PC-9 (cell line): ENCODE results near the gene ABCC3. TPM values are rescaled to one million over a fixed set of nuclear protein-coding genes. Genes with fewer than 3 reads are reported as not detected.
A peak's percentile ranks its signal among the peaks of the same experiment; 100 is the strongest.

Experiments
- BruUV-seq: library from RNA; stranded (reverse); fragments of 400-500 nt; replicated peaks from 2 replicates; lab custom pipeline; 2021; lab: Mats Ljungman, UMichigan
- CTCF ChIA-PET: fragments of 300-600 bp; sonication (Branson Sonifier 250); formaldehyde crosslinking; loops from one replicate; lab custom pipeline; 2022; ENCODE audit warnings: antibody characterized with exemption; lab: Charles Lee
- POLR2A ChIA-PET: fragments of 300-600 bp; sonication (Branson Sonifier 250); formaldehyde crosslinking; loops from one replicate; lab custom pipeline; 2022; ENCODE audit warnings: antibody characterized with exemption; ENCODE audit not compliant: unreplicated experiment; lab: Charles Lee
- DNase-seq, 2 experiments: peaks; one replicate each; pipeline versions ENCODE4 v3.0.0 to v3.0.0-alpha.2; 2015 to 2022; ENCODE audit warnings: mixed read lengths in 1 of 2
- H2AFZ ChIP-seq: fragments of 200-600 bp; sonication (generic); 2 replicates; pipeline ENCODE4 v1.8.1; 2017; ENCODE audit warnings: antibody characterized with exemption
- H3F3A ChIP-seq: fragments of 200-600 bp; sonication (generic); 2 replicates; pipeline ENCODE4 v1.8.1; 2017; ENCODE audit warnings: antibody characterized with exemption, mild to moderate bottlenecking, low read depth; ENCODE audit not compliant: insufficient read depth
- H3K27ac ChIP-seq: fragments of 200-600 bp; sonication (generic); 2 replicates; pipeline ENCODE4 v1.6.1; 2016; ENCODE audit warnings: mixed run types
- H3K27me3 ChIP-seq: fragments of 200-600 bp; sonication (generic); 2 replicates; pipeline ENCODE4 v1.6.1; 2016; ENCODE audit warnings: low read depth, mixed run types; ENCODE audit not compliant: insufficient read depth
- H3K36me3 ChIP-seq: fragments of 200-600 bp; sonication (generic); 2 replicates; pipeline ENCODE4 v1.6.1; 2016; ENCODE audit warnings: low read depth, mixed run types
- H3K4me1 ChIP-seq: fragments of 200-600 bp; sonication (generic); replicated peaks from 2 replicates; pipeline ENCODE4 v1.6.1; 2016; ENCODE audit warnings: mixed run types; ENCODE audit not compliant: insufficient read depth
- H3K4me2 ChIP-seq: fragments of 200-600 bp; sonication (generic); 2 replicates; pipeline ENCODE4 v1.6.1; 2017; ENCODE audit warnings: mixed run types
- H3K4me3 ChIP-seq: fragments of 200-600 bp; sonication (generic); 2 replicates; pipeline ENCODE4 v1.6.1; 2016; ENCODE audit warnings: mixed run types
- H3K79me2 ChIP-seq: fragments of 200-600 bp; sonication (generic); 2 replicates; pipeline ENCODE4 v1.6.1; 2017; ENCODE audit warnings: low read depth, mixed run types
- H3K9me2 ChIP-seq: fragments of 200-600 bp; sonication (generic); 2 replicates; pipeline ENCODE4 v1.8.1; 2017; ENCODE audit warnings: mild to moderate bottlenecking; ENCODE audit not compliant: insufficient read depth
- H3K9me3 ChIP-seq: fragments of 200-600 bp; sonication (generic); 2 replicates; pipeline ENCODE4 v1.8.1; 2016; ENCODE audit warnings: low read depth; ENCODE audit not compliant: insufficient read depth
- H4K20me1 ChIP-seq: fragments of 200-600 bp; sonication (generic); 2 replicates; pipeline ENCODE4 v1.8.1; 2017; ENCODE audit not compliant: insufficient read depth
- EZH2 ChIP-seq: fragments of 200-600 bp; sonication (generic); IDR thresholded peaks from 2 replicates; pipeline ENCODE4 v1.8.0; 2017; ENCODE audit warnings: antibody characterized with exemption, low read depth
- intact Hi-C: fragments of 100-400 bp; cut with micrococcal nuclease; formaldehyde crosslinking; loops from one replicate; pipeline ENCODE4 v1.10.0; 2022; ENCODE audit not compliant: unreplicated experiment
- total RNA-seq: library from RNA; stranded (reverse); gene quantifications from 2 replicates; pipeline ENCODE4 v1.2.3, GENCODE V29; 2021
- TF ChIP-seq, protein P1 (sequence below): fragments of 200-600 bp; sonication (generic); conservative IDR thresholded peaks from 2 replicates; pipeline ENCODE4 v1.6.1; 2017; ENCODE audit warnings: mixed run types, antibody characterized with exemption, mild to moderate bottlenecking, moderate library complexity

Gene ABCC3
- total RNA-seq, 1 experiment from 2014 or later, result 221 TPM

DNA sequence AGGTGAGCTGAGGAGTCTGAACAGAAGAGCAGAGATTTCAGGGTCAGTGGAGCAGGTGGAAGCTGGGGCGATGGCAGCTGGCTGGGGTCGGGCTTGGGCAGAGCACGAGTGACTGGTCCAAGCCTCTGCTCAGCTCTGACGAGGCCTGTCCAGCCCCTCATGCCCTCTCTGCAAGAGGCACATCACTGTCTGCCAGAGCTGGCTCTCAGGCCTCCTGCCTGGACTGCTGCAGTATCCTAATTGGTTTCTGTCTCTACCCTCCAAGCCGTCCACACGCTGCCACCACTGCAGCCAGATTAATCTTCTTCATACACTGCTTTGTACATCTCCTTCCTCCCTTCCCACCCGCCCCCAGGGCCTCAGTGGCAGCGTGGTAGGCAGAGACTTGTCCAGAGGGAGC is 48.8 kb upstream of the ABCC3 start:
- no peak overlapping the region for H3K27ac ChIP-seq
- no peaks in the 10 kb centered on the region for H3K36me3 ChIP-seq
- H3K79me2 ChIP-seq, result no peaks in the 10 kb centered on the region
- H3K27me3 ChIP-seq, result peaks cover 11% of the 10 kb centered on the region; the same call in 1 of the 2 replicates
- intact Hi-C loops, result no loop called here
- no peak overlapping the region for H3K4me3 ChIP-seq
- BruUV-seq, result no TSS peak
- DNase-seq, result no peak
- no peaks in the 10 kb centered on the region for H4K20me1 ChIP-seq
- no peaks in the 10 kb centered on the region for H3K9me3 ChIP-seq
- ChIA-PET POLR2A (no interaction called here), CTCF (no interaction called here)
- TF ChIP-seq, protein P1, sequence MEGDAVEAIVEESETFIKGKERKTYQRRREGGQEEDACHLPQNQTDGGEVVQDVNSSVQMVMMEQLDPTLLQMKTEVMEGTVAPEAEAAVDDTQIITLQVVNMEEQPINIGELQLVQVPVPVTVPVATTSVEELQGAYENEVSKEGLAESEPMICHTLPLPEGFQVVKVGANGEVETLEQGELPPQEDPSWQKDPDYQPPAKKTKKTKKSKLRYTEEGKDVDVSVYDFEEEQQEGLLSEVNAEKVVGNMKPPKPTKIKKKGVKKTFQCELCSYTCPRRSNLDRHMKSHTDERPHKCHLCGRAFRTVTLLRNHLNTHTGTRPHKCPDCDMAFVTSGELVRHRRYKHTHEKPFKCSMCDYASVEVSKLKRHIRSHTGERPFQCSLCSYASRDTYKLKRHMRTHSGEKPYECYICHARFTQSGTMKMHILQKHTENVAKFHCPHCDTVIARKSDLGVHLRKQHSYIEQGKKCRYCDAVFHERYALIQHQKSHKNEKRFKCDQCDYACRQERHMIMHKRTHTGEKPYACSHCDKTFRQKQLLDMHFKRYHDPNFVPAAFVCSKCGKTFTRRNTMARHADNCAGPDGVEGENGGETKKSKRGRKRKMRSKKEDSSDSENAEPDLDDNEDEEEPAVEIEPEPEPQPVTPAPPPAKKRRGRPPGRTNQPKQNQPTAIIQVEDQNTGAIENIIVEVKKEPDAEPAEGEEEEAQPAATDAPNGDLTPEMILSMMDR, result no peak
- no peak for TF ChIP-seq EZH2
- peak overlapping the region; percentile 14; the same call in 1 of the 2 replicates for H3K4me2 ChIP-seq
- H2AFZ ChIP-seq, result no peak overlapping the region
- H3K4me1 ChIP-seq, result peaks cover 10% of the 10 kb centered on the region
- H3F3A ChIP-seq, result no peaks in the 10 kb centered on the region
- H3K9me2 ChIP-seq, result no peaks in the 10 kb centered on the region

DNA sequence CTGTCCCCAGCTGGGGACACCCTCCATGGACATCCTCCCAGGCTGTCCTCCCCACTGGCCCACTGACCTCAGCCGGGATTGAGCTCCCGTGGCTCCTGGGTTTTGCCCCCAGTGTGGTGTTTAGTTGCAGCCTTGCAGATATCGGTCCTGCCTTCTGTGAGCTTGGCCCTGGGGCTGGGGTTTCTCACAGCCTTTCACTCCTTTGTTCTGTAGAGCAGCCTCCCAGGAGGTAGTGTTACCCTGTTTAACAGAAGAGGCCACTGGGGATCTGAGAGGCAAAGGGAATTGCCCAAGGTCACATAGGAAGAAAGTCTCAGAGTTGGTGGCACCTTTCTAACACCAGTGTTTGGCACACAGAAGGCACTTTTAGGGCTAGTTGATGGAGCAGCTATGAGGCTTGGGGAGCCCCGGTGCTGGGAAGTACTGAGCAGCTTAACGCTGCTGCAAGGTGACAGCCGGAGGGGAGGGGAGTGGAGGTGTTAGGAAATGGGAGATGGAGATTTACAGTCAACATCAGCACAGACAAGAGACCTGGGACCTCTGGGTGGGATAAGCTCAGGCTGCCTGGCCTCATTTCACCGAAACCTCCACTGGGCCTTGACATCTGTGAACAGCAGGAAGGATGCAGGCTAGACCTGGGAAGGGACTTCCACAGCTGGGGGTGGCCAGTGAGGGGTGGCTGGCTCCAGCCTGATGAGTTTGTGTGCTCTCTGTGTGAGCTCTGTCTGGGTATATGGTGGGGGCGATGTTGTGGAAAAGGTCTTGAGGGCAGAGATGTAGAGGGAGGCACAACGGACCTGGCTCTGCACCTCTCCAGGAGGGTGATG is 48.0 kb upstream of the ABCC3 start:
- no TSS peak for BruUV-seq
- Histone ChIP-seq H3K27ac (no peak overlapping the region), H3K4me3 (no peak overlapping the region), H3K27me3 (peaks cover 11% of the 10 kb centered on the region; the same call in 1 of the 2 replicates), H3K9me2 (no peaks in the 10 kb centered on the region), H3K36me3 (no peaks in the 10 kb centered on the region), H3K4me2 (no peak overlapping the region), H3K79me2 (no peaks in the 10 kb centered on the region), H4K20me1 (no peaks in the 10 kb centered on the region), H3K4me1 (peaks cover 10% of the 10 kb centered on the region), H3F3A (no peaks in the 10 kb centered on the region), H2AFZ (no peak overlapping the region), H3K9me3 (no peaks in the 10 kb centered on the region)
- no peak for DNase-seq
- CTCF ChIA-PET, result interaction anchor here (0.6 kb wide), 1 partner anchor 350 kb away, joined by 5 read pairs; no protein-coding TSS in a partner anchor
- intact Hi-C loops, result no loop called here
- no peak for TF ChIP-seq EZH2
- TF ChIP-seq, protein P1, result no peak
- POLR2A ChIA-PET, result no interaction called here

DNA sequence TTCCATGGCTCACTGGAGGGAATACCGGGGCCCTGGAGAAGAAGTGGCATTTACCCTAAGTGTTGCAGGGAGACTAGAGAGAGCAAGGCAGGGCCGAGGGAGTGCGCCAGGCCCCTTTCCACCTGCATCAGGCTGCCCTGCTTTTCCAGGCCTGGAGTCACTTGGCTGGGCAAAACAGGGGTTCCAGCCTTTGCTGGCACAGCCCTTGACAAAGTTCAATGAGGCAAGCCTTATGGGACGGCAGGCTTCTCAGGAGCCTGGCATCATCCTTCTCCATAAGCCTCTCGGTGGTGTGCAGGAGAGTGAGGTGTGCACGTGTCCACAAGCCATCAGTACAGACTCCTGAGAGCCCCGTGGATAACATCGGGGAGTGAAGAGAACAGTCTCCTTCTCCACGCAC is 47.1 kb upstream of the ABCC3 start:
- BruUV-seq, result no TSS peak
- Histone ChIP-seq H3K27me3 (peaks cover 13% of the 10 kb centered on the region; the same call in 1 of the 2 replicates), H3K9me2 (no peaks in the 10 kb centered on the region), H3K27ac (no peak overlapping the region), H3F3A (no peaks in the 10 kb centered on the region), H3K4me1 (peaks cover 10% of the 10 kb centered on the region), H3K36me3 (no peaks in the 10 kb centered on the region), H3K4me2 (no peak overlapping the region), H4K20me1 (no peaks in the 10 kb centered on the region), H3K79me2 (no peaks in the 10 kb centered on the region), H2AFZ (no peak overlapping the region), H3K9me3 (no peaks in the 10 kb centered on the region), H3K4me3 (no peak overlapping the region)
- DNase-seq, result no peak
- TF ChIP-seq, protein P1, result no peak
- POLR2A ChIA-PET, result interaction anchor here (0.5 kb wide), 1 partner anchor 25 kb away, joined by 5 read pairs; no protein-coding TSS in a partner anchor
- intact Hi-C loops, result no loop called here
- CTCF ChIA-PET, result no interaction called here
